Neural cell (in vitro differentiated cells): ENCODE data around the gene C16orf89.

ENCODE experiments used
- CTCF ChIP-seq: fragments of 450-650 bp; IDR thresholded peaks from 2 replicates; pipeline ENCODE4 v1.5.1; 2014; ENCODE audit warnings: antibody characterized with exemption, mild to moderate bottlenecking, moderate library complexity; ENCODE audit not compliant: poor library complexity, severe bottlenecking
- EP300 ChIP-seq: fragments of 450-650 bp; conservative IDR thresholded peaks from 2 replicates; pipeline ENCODE4 v1.6.1; 2014; ENCODE audit warnings: antibody characterized with exemption, mild to moderate bottlenecking, moderate library complexity; ENCODE audit not compliant: poor library complexity, severe bottlenecking
- EZH2 ChIP-seq: fragments of 200-600, 300-800 bp; shearing (Covaris generic), sonication (generic); IDR thresholded peaks from 2 replicates; pipeline ENCODE4 v1.6.1; 2014; ENCODE audit warnings: antibody characterized with exemption, low read length, borderline replicate concordance, mild to moderate bottlenecking; ENCODE audit not compliant: insufficient read depth, poor library complexity, severe bottlenecking
- POLR2AphosphoS5 ChIP-seq: IDR thresholded peaks from 2 replicates; pipeline ENCODE4 v1.6.1; 2012
- RAD21 ChIP-seq: fragments of 450-650 bp; conservative IDR thresholded peaks from 2 replicates; pipeline ENCODE4 v1.6.1; 2014; ENCODE audit warnings: antibody characterized with exemption, mild to moderate bottlenecking, moderate library complexity
- REST ChIP-seq: IDR thresholded peaks from 2 replicates; pipeline ENCODE4 v1.6.1; 2012; ENCODE audit warnings: borderline replicate concordance
- SMC3 ChIP-seq: fragments of 450-650 bp; conservative IDR thresholded peaks from 2 replicates; pipeline ENCODE4 v1.6.1; 2014; ENCODE audit warnings: antibody characterized with exemption, mild to moderate bottlenecking, moderate library complexity; ENCODE audit not compliant: poor library complexity
- TAF1 ChIP-seq: IDR thresholded peaks from 2 replicates; pipeline ENCODE4 v1.6.1; 2012; ENCODE audit warnings: low read depth

GRCh38 chr16:5035909-5036227 lies 29.9 kb downstream of the C16orf89 start:
- TF ChIP-seq CTCF (no peak), POLR2AphosphoS5 (no peak), EZH2 (no peak), SMC3 (no peak), REST (no peak), EP300 (no peak), TAF1 (no peak), RAD21 (no peak)
